Glutamatergic neuron (in vitro differentiated cells): ENCODE measurements around the gene SLC5A10. TPM values are rescaled to one million over a fixed set of nuclear protein-coding genes. Genes with fewer than 3 reads are reported as not detected.
A peak's percentile ranks its signal among the peaks of the same experiment; 100 is the strongest.

Source experiments
- DNase-seq: peaks from one replicate; pipeline ENCODE4 v3.0.0; 2022
- H3K27ac Mint-ChIP-seq: one replicate; pipeline ENCODE4 v1.8.0; 2020; ENCODE audit warnings: mild to moderate bottlenecking, mixed read lengths, inconsistent platforms; ENCODE audit not compliant: unreplicated experiment
- H3K27me3 Mint-ChIP-seq: one replicate; pipeline ENCODE4 v1.8.0; 2020; ENCODE audit warnings: mild to moderate bottlenecking, moderate library complexity, mixed read lengths, inconsistent platforms; ENCODE audit not compliant: unreplicated experiment
- H3K36me3 Mint-ChIP-seq: one replicate; pipeline ENCODE4 v1.8.0; 2020; ENCODE audit warnings: mild to moderate bottlenecking, mixed read lengths, inconsistent platforms; ENCODE audit not compliant: unreplicated experiment
- H3K4me1 Mint-ChIP-seq: one replicate; pipeline ENCODE4 v1.8.0; 2020; ENCODE audit warnings: mild to moderate bottlenecking, low read depth, mixed read lengths, inconsistent platforms; ENCODE audit not compliant: unreplicated experiment
- H3K4me3 Mint-ChIP-seq: one replicate; pipeline ENCODE4 v1.8.0; 2020; ENCODE audit warnings: mild to moderate bottlenecking, mixed read lengths, inconsistent platforms; ENCODE audit not compliant: unreplicated experiment
- H3K9me3 Mint-ChIP-seq: one replicate; pipeline ENCODE4 v1.8.0; 2020; ENCODE audit warnings: mild to moderate bottlenecking, moderate library complexity, mixed read lengths, inconsistent platforms; ENCODE audit not compliant: unreplicated experiment
- CTCF ChIP-seq: fragments of 200-600 bp; sonication (generic); IDR thresholded peaks from one replicate; pipeline ENCODE4 v1.5.0; 2021; ENCODE audit not compliant: partially characterized antibody, unreplicated experiment
- total RNA-seq: library from RNA; stranded (reverse); fragmentation: NEBNext Ultra II Directional; extraction: Animal tissue kit (Norgen Biotek cat#: 25700); gene quantifications from one replicate; pipeline ENCODE4 v1.2.1, GENCODE V29; 2021; ENCODE audit not compliant: unreplicated experiment

Gene SLC5A10
- total RNA-seq, 1 donor from 2014 or later, result not detected

GRCh38 chr17:18990331-18990730 is 38.4 kb downstream of the SLC5A10 start:
- no peaks in the 10 kb centered on the region for H3K9me3 Mint-ChIP-seq
- peaks cover 6% of the 10 kb centered on the region for H3K36me3 Mint-ChIP-seq
- peak overlapping the region; percentile 48 for H3K27ac Mint-ChIP-seq
- peaks cover 4% of the 10 kb centered on the region for H3K4me1 Mint-ChIP-seq
- no peak for DNase-seq
- H3K4me3 Mint-ChIP-seq, result no peak overlapping the region
- no peak for TF ChIP-seq CTCF
- H3K27me3 Mint-ChIP-seq, result peaks cover 2% of the 10 kb centered on the region

- Mint-ChIP-seq H3K4me1 (peaks cover 4% of the 10 kb centered on the region), H3K27ac (no peak overlapping the region), H3K4me3 (no peak overlapping the region), H3K27me3 (peaks cover 2% of the 10 kb centered on the region), H3K36me3 (peaks cover 13% of the 10 kb centered on the region), H3K9me3 (peaks cover 2% of the 10 kb centered on the region)
- no peak for TF ChIP-seq CTCF
- no peak for DNase-seq
Measured at GRCh38 chr17:18991531-18992315, 39.8 kb downstream of the SLC5A10 start.

GRCh38 chr17:18992454-18993130 is 40.6 kb downstream of the SLC5A10 start:
- peaks cover 4% of the 10 kb centered on the region for H3K4me1 Mint-ChIP-seq

GRCh38 chr17:18993905-18994526 is 42.1 kb downstream of the SLC5A10 start:
- Mint-ChIP-seq H3K4me1 (peaks cover 4% of the 10 kb centered on the region), H3K36me3 (peaks cover 13% of the 10 kb centered on the region), H3K9me3 (peaks cover 2% of the 10 kb centered on the region), H3K27me3 (peaks cover 5% of the 10 kb centered on the region), H3K27ac (no peak overlapping the region), H3K4me3 (no peak overlapping the region)
- no peak for TF ChIP-seq CTCF
- no peak for DNase-seq

More at GRCh38 chr17:18992454-18993130, 40.6 kb downstream of the SLC5A10 start:
- no peak for DNase-seq
- peaks cover 3% of the 10 kb centered on the region for H3K27me3 Mint-ChIP-seq
- peaks cover 13% of the 10 kb centered on the region for H3K36me3 Mint-ChIP-seq
- TF ChIP-seq CTCF, result no peak
- H3K9me3 Mint-ChIP-seq, result peaks cover 2% of the 10 kb centered on the region
- no peak overlapping the region for H3K4me3 Mint-ChIP-seq
- H3K27ac Mint-ChIP-seq, result peak overlapping the region; percentile 17
